Measurements from ENCODE around the gene DUSP18.
"Not testable (repeated sequence)": the region's sequence is repeated elsewhere in the genome, so short reads cannot be mapped to it uniquely, and the experiment has no call there.

Gene DUSP18

GRCh38 chr22:30667494-30668385, at the start of gene DUSP18:
Gene DUSP18, minus strand, starts transcription at chr22:30667875. Its CDS starts 3,872 bp downstream, at chr22:30664003.
- DNase-seq = peak; percentile 65

- DNase-seq = no peak
Observed at GRCh38 chr22:30714062-30714461, 46.4 kb upstream of the DUSP18 start.

GRCh38 chr22:30712094-30712493, 44.4 kb upstream of the DUSP18 start:
- DNase-seq = no peak

- not testable (repeated sequence) for DNase-seq
Observed at GRCh38 chr22:30709980-30710379, 42.3 kb upstream of the DUSP18 start.

GRCh38 chr22:30705710-30706651, 38.3 kb upstream of the DUSP18 start:
- no peak for DNase-seq

GRCh38 chr22:30704978-30705377, 37.3 kb upstream of the DUSP18 start:
- no peak for DNase-seq

- no peak for DNase-seq
Observed at GRCh38 chr22:30702856-30703255, 35.2 kb upstream of the DUSP18 start.

- DNase-seq = no peak
Observed at GRCh38 chr22:30701872-30702271, 34.2 kb upstream of the DUSP18 start.

GRCh38 chr22:30697975-30698374, 30.3 kb upstream of the DUSP18 start:
- no peak for DNase-seq

GRCh38 chr22:30695871-30696655, 28.4 kb upstream of the DUSP18 start:
- DNase-seq = no peak

- no peak for DNase-seq
Observed at GRCh38 chr22:30695351-30695851, 27.7 kb upstream of the DUSP18 start.

- DNase-seq = no peak
Observed at GRCh38 chr22:30694640-30695350, 27.1 kb upstream of the DUSP18 start, which contains the start of gene OSBP2. Gene OSBP2, plus strand, starts transcription at chr22:30694874. Its CDS starts 36 bp downstream, at chr22:30694910.

GRCh38 chr22:30694171-30694639, 26.5 kb upstream of the DUSP18 start:
- DNase-seq = no peak

GRCh38 chr22:30691204-30691603, 23.5 kb upstream of the DUSP18 start:
- DNase-seq = no peak

- no peak for DNase-seq
Observed at GRCh38 chr22:30689622-30690021, 21.9 kb upstream of the DUSP18 start.

- DNase-seq = no peak
Observed at GRCh38 chr22:30687358-30687757, 19.7 kb upstream of the DUSP18 start.

- DNase-seq = no peak
Observed at GRCh38 chr22:30685178-30685577, 17.5 kb upstream of the DUSP18 start.

- no peak for DNase-seq
Observed at GRCh38 chr22:30681831-30682230, 14.2 kb upstream of the DUSP18 start.

GRCh38 chr22:30680991-30681770, 13.5 kb upstream of the DUSP18 start:
- no peak for DNase-seq

- DNase-seq = not testable (repeated sequence)
Observed at GRCh38 chr22:30679895-30680690, 12.4 kb upstream of the DUSP18 start.

All from NCI-H1436 treated with DMSO at 0.1 percent for 48 hours (cell line).